ENCODE measurements around the gene LRP1. TPM values are rescaled to one million over a fixed set of nuclear protein-coding genes. Genes with fewer than 3 reads are reported as not detected.
A peak's percentile ranks its signal among the peaks of the same experiment; 100 is the strongest.

LRP1 gene
- total RNA-seq, 1 experiment from 2014 or later: 9.0 TPM

- TF ChIP-seq TCF7L2 (IDR thresholded peaks at IDR 0.05; ENCODE audit: low read depth, low read length): no peak
- TF ChIP-seq POLR2AphosphoS5 (IDR thresholded peaks at IDR 0.05; ENCODE audit: low read depth, low read length): no peak; the same call in 1 of the 2 replicates
- TF ChIP-seq SIN3A (IDR thresholded peaks at IDR 0.05; ENCODE audit: borderline replicate concordance, insufficient read depth, low read depth, low read length): peak; percentile 47; the same call in 1 of the 2 replicates
- 0 out of 4 replicates have a peak, but pooled peaks of 1 of the 2 experiments have one; percentile 35 for TF ChIP-seq REST (IDR thresholded peaks at IDR 0.05; ENCODE audit: insufficient read depth in 1 of 2, low read depth in 2 of 2, low read length in 1 of 2)
- in situ Hi-C loops (cut with HindIII; ENCODE audit: low pct_unique_long_range_greater_than_20kb, low sequenced_read_pairs) (no loop called here), intact Hi-C loops (cut with micrococcal nuclease; ENCODE audit: unreplicated experiment) (no loop called here)
These were observed 39.7 kb upstream of the LRP1 start, which contains the start of gene NAB2 for GRCh38 chr12:57088354-57089270. Gene NAB2, plus strand, starts transcription at chr12:57089114. Its CDS starts 158 bp downstream, at chr12:57089272.

DNA sequence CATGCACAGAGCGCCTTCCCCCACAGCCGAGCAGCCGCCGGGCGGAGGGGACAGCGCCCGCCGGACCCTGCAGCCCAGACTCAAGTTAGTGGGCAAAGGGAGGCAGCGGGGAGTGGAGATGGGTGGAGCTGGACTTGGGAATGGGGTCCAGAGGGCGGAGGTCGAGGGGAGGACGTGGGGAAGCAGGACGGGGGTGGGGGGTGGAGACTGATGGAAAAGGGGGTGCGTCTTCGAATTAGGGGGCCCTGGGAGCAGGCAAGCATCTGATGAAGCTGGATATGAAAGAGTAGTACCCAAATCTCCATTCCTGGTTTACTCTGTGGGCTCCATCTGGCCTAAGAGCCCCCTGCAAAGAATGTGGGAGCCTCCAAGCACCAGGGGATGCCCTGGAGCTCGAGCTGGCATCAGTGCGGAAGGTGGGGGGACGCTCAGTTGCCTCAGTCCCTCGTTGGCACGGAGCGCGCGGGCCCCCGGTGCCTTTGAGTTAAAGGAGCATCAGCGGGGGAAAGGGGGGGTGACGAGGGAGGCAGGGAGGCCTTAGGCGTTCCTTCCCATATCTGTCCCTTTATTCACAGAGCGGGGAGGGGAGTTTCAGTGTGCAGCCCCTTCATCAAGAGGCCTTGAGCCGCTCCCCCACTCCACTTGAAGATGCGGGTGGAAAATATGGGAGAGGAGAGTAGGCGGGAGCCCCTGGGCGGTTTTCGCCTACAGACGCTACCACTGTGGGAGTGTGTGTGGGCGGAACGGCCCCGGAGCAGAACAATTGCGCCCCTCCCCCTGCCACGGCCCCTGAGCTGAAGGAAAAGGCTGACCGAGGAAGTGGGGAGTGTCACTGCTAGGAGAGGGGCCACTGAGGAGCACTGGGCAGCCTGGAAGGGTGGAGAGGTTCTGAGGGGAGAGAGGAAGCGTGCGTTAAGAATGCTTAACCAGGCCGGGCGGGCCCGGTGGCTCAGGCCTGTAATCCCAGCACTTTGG lies 38.7 kb upstream of the LRP1 start:
- in situ Hi-C loops (cut with HindIII; ENCODE audit: low pct_unique_long_range_greater_than_20kb, low sequenced_read_pairs): no loop called here
- H3K9me3 ChIP-seq (ENCODE audit: control insufficient read depth, insufficient read depth, low read depth, low read length): no peaks in the 10 kb centered on the region
- DNase-seq (ENCODE audit: low read depth, low spot score): no peak
- CTCF ChIA-PET: no interaction called here
- H3K4me3 ChIP-seq (ENCODE audit: low read depth in 2 of 2, low read length in 2 of 2): peak overlapping the region; percentile 74 to 76
- ATAC-seq: no peak
- H3K27ac ChIP-seq (ENCODE audit: low read length): peak overlapping the region; percentile 75
- POLR2A ChIA-PET: interaction anchor here (0.6 kb wide), 1 partner anchor 22 kb away, joined by 7 read pairs; no protein-coding TSS in a partner anchor
- H3K36me3 ChIP-seq (ENCODE audit: control insufficient read depth, insufficient read depth, low read length): peaks cover 5% of the 10 kb centered on the region; the same call in 1 of the 2 replicates
- no TSS peak for BruUV-seq (replicated peaks)
- TF ChIP-seq TCF7L2 (IDR thresholded peaks at IDR 0.05; ENCODE audit: low read depth, low read length) (no peak), POLR2AphosphoS5 (IDR thresholded peaks at IDR 0.05; ENCODE audit: low read depth, low read length) (no peak), REST (IDR thresholded peaks at IDR 0.05; ENCODE audit: insufficient read depth in 1 of 2, low read depth in 2 of 2, low read length in 1 of 2) (no peak), SIN3A (IDR thresholded peaks at IDR 0.05; ENCODE audit: borderline replicate concordance, insufficient read depth, low read depth, low read length) (no peak; the same call in 1 of the 2 replicates)
- TF ChIP-seq, protein P1, sequence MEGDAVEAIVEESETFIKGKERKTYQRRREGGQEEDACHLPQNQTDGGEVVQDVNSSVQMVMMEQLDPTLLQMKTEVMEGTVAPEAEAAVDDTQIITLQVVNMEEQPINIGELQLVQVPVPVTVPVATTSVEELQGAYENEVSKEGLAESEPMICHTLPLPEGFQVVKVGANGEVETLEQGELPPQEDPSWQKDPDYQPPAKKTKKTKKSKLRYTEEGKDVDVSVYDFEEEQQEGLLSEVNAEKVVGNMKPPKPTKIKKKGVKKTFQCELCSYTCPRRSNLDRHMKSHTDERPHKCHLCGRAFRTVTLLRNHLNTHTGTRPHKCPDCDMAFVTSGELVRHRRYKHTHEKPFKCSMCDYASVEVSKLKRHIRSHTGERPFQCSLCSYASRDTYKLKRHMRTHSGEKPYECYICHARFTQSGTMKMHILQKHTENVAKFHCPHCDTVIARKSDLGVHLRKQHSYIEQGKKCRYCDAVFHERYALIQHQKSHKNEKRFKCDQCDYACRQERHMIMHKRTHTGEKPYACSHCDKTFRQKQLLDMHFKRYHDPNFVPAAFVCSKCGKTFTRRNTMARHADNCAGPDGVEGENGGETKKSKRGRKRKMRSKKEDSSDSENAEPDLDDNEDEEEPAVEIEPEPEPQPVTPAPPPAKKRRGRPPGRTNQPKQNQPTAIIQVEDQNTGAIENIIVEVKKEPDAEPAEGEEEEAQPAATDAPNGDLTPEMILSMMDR (IDR thresholded peaks at IDR 0.05): no peak
- intact Hi-C loops (cut with micrococcal nuclease; ENCODE audit: unreplicated experiment): no loop called here
- no peaks in the 10 kb centered on the region for H3K27me3 ChIP-seq (ENCODE audit: control insufficient read depth, insufficient read depth, low read length)
- H3K4me1 ChIP-seq (ENCODE audit: control insufficient read depth, insufficient read depth, low read length): peaks cover 21% of the 10 kb centered on the region

More at GRCh38 chr12:57088354-57089270, 39.7 kb upstream of the LRP1 start, which contains the start of gene NAB2:
- CTCF ChIA-PET: interaction anchor here (0.6 to 1.8 kb wide), 2 partner anchors 23 to 343 kb away, joined by 4 to 7 read pairs; partner anchors contain the start of gene STAT6
- POLR2A ChIA-PET: interaction anchor here (0.6 kb wide), 1 partner anchor 17 kb away, joined by 4 read pairs; no protein-coding TSS in a partner anchor
- no TSS peak for BruUV-seq (replicated peaks)
- DNase-seq (ENCODE audit: low read depth, low spot score) (peak; percentile 60), ATAC-seq (peak; percentile 82)
- Histone ChIP-seq H3K9me3 (ENCODE audit: control insufficient read depth, insufficient read depth, low read depth, low read length) (no peaks in the 10 kb centered on the region), H3K4me1 (ENCODE audit: control insufficient read depth, insufficient read depth, low read length) (peaks cover 19% of the 10 kb centered on the region), H3K27me3 (ENCODE audit: control insufficient read depth, insufficient read depth, low read length) (no peaks in the 10 kb centered on the region), H3K36me3 (ENCODE audit: control insufficient read depth, insufficient read depth, low read length) (peaks cover 5% of the 10 kb centered on the region; the same call in 1 of the 2 replicates), H3K27ac (ENCODE audit: low read length) (peak within 1 kb of the TSS; percentile 86), H3K4me3 (ENCODE audit: low read depth in 2 of 2, low read length in 2 of 2) (peak within 1 kb of the TSS; percentile 88 to 91)
